ENCODE measurements around the gene DNAH7.

GRCh38 chr2:195820373-195820772 lies 248.3 kb downstream of the DNAH7 start:
- TF ChIP-seq CTCF (conservative IDR thresholded peaks at IDR 0.05 in 1 of 2, IDR thresholded peaks at IDR 0.05 in 1 of 2; ENCODE audit: low read depth in 1 of 2, low read length in 2 of 2) (no peak), EZH2 (IDR thresholded peaks at IDR 0.05; ENCODE audit: low read length, missing control alignments) (no peak)

Measured in fibroblast of lung (primary cell).